H1 (cell line): ENCODE data around the gene BAIAP2. TPM values are rescaled to one million over a fixed set of nuclear protein-coding genes. Genes with fewer than 3 reads are reported as not detected.

Experiments used
- CTCF ChIA-PET: fragments of 300-600 bp; sonication (Branson Sonifier 250); formaldehyde crosslinking; loops from one replicate; lab custom pipeline; 2021; ENCODE audit not compliant: partially characterized antibody; lab: Charles Lee
- POLR2A ChIA-PET: fragments of 300-600 bp; sonication (Branson Sonifier 250); formaldehyde crosslinking; loops from one replicate; lab custom pipeline; 2021; ENCODE audit warnings: inconsistent platforms; ENCODE audit not compliant: partially characterized antibody; lab: Charles Lee
- DNase-seq, 2 experiments: peaks; one replicate each; pipeline versions ENCODE4 v3.0.0 to v3.0.0-alpha.2; 2010 to 2022; ENCODE audit warnings: low spot score in 2 of 2, low read depth in 1 of 2, mixed read lengths in 1 of 2
- FAIRE-seq: peaks from 2 replicates; lab custom pipeline; 2011; peaks lifted over from hg19 to GRCh38; lab: Jason Lieb, UNC
- H2AFZ ChIP-seq: 2 replicates; pipeline ENCODE4 v1.8.1; 2012; ENCODE audit warnings: low read length, inconsistent platforms
- H2AK5ac ChIP-seq: 2 replicates; pipeline ENCODE4 v1.6.1; 2013; ENCODE audit warnings: low read depth, low read length
- H2BK120ac ChIP-seq: replicated peaks from 2 replicates; pipeline ENCODE3; 2013; ENCODE audit warnings: low read depth, low read length, inconsistent platforms
- H2BK12ac ChIP-seq: 2 replicates; pipeline ENCODE4 v1.6.1; 2013; ENCODE audit warnings: low read depth, low read length
- H2BK15ac ChIP-seq: 2 replicates; pipeline ENCODE4 v1.6.1; 2013; ENCODE audit warnings: low read length
- H2BK20ac ChIP-seq: 2 replicates; pipeline ENCODE4 v1.6.1; 2013; ENCODE audit warnings: low read length
- H2BK5ac ChIP-seq: 2 replicates; pipeline ENCODE4 v1.6.1; 2013; ENCODE audit warnings: low read depth, low read length
- H3K14ac ChIP-seq: 2 replicates; pipeline ENCODE4 v1.6.1; 2013; ENCODE audit warnings: inconsistent platforms; ENCODE audit not compliant: insufficient read length
- H3K18ac ChIP-seq: 2 replicates; pipeline ENCODE4 v1.6.1; 2013; ENCODE audit warnings: low read length; ENCODE audit errors: extremely low read depth
- H3K23ac ChIP-seq: 2 replicates; pipeline ENCODE4 v1.6.1; 2013; ENCODE audit warnings: inconsistent platforms; ENCODE audit not compliant: insufficient read length
- H3K23me2 ChIP-seq: 2 replicates; pipeline ENCODE4 v1.6.1; 2013; ENCODE audit warnings: low read depth, low read length
- H3K27ac ChIP-seq: 2 replicates; pipeline ENCODE4 v1.6.1; 2011; ENCODE audit warnings: low read depth, low read length, inconsistent platforms
- H3K27me3 ChIP-seq, 4 experiments: replicated peaks in 1 of 4; 1 replicate in 1 of 4; 2 replicates in 3 of 4; pipeline versions ENCODE4 v1.6.1 to v1.8.1; 2011 to 2013; ENCODE audit warnings: low read length in 3 of 4, mild to moderate bottlenecking in 3 of 4, inconsistent platforms in 2 of 4, mixed read lengths in 2 of 4, moderate library complexity in 1 of 4; ENCODE audit not compliant: control insufficient read depth in 3 of 4, insufficient read depth in 3 of 4; ENCODE audit errors: extremely low read depth in 1 of 4
- H3K36me3 ChIP-seq, 4 experiments: 2 replicates each; pipeline versions ENCODE4 v1.6.1 to v1.8.1; 2011 to 2013; ENCODE audit warnings: mild to moderate bottlenecking in 4 of 4, low read length in 3 of 4, moderate library complexity in 2 of 4, control low read depth in 1 of 4, inconsistent platforms in 1 of 4; ENCODE audit not compliant: insufficient read depth in 4 of 4, control insufficient read depth in 2 of 4
- H3K4ac ChIP-seq: replicated peaks from 2 replicates; pipeline ENCODE3; 2013; ENCODE audit warnings: low read length, low read depth, mixed read lengths, inconsistent platforms; ENCODE audit not compliant: insufficient read length
- H3K4me1 ChIP-seq, 4 experiments: replicated peaks in 1 of 4; 1 replicate in 1 of 4; 2 replicates in 3 of 4; pipeline versions ENCODE4 v1.6.1 to v1.8.1; 2011 to 2013; ENCODE audit warnings: low read length in 3 of 4, inconsistent platforms in 2 of 4, mixed read lengths in 1 of 4; ENCODE audit not compliant: insufficient read depth in 4 of 4, control insufficient read depth in 3 of 4
- H3K4me2 ChIP-seq, 2 experiments: 2 replicates each; pipeline versions ENCODE4 v1.6.1 to v1.8.1; 2011 to 2013; ENCODE audit warnings: low read depth in 2 of 2, low read length in 2 of 2, control low read depth in 1 of 2, inconsistent platforms in 1 of 2, mild to moderate bottlenecking in 1 of 2; ENCODE audit not compliant: insufficient read depth in 1 of 2
- H3K4me3 ChIP-seq, 4 experiments: fragments of 200-600, 300-600 bp in 1 of 4; sonication (generic), shearing (Covaris generic), sonication (Bioruptor Twin) in 1 of 4; 2 replicates each; pipeline versions ENCODE4 v1.5.1 to v1.8.1; 2011 to 2016; ENCODE audit warnings: low read length in 4 of 4, low read depth in 3 of 4, control low read depth in 2 of 4, inconsistent platforms in 2 of 4, mild to moderate bottlenecking in 2 of 4, mixed read lengths in 1 of 4, moderate library complexity in 1 of 4; ENCODE audit not compliant: insufficient read depth in 2 of 4; ENCODE audit errors: extremely low read depth in 1 of 4
- H3K56ac ChIP-seq: replicated peaks from 2 replicates; pipeline ENCODE3; 2013; ENCODE audit warnings: low read depth, mild to moderate bottlenecking, mixed read lengths, low read length, inconsistent platforms; ENCODE audit not compliant: insufficient read length
- H3K79me1 ChIP-seq: 2 replicates; pipeline ENCODE4 v1.6.1; 2013; ENCODE audit warnings: low read depth, low read length, control low read depth
- H3K79me2 ChIP-seq, 2 experiments: 2 replicates each; pipeline versions ENCODE4 v1.6.1 to v1.8.1; 2012 to 2013; ENCODE audit warnings: low read length in 2 of 2, mild to moderate bottlenecking in 2 of 2, inconsistent platforms in 1 of 2; ENCODE audit not compliant: insufficient read depth in 2 of 2, control insufficient read depth in 1 of 2
- H3K9ac ChIP-seq, 4 experiments: replicated peaks in 1 of 4; 1 replicate in 1 of 4; 2 replicates in 3 of 4; pipeline versions ENCODE4 v1.6.1 to v1.8.1; 2011 to 2013; ENCODE audit warnings: low read depth in 3 of 4, low read length in 3 of 4, control low read depth in 2 of 4, mild to moderate bottlenecking in 2 of 4, moderate library complexity in 2 of 4, inconsistent platforms in 1 of 4; ENCODE audit errors: extremely low read depth in 1 of 4
- H3K9me3 ChIP-seq, 2 experiments: 2 replicates each; pipeline versions ENCODE4 v1.6.1 to v1.8.1; 2012 to 2013; ENCODE audit warnings: mild to moderate bottlenecking in 2 of 2, moderate library complexity in 2 of 2, control low read depth in 1 of 2, inconsistent platforms in 1 of 2, low read depth in 1 of 2, low read length in 1 of 2, mixed read lengths in 1 of 2; ENCODE audit not compliant: insufficient read depth in 2 of 2
- H4K20me1 ChIP-seq, 2 experiments: replicated peaks in 1 of 2; 2 replicates each; pipeline versions ENCODE3 to v1.8.1; 2011 to 2013; ENCODE audit warnings: inconsistent platforms in 2 of 2, low read length in 2 of 2, mild to moderate bottlenecking in 1 of 2; ENCODE audit not compliant: insufficient read depth in 2 of 2, control insufficient read depth in 1 of 2
- H4K5ac ChIP-seq: 2 replicates; pipeline ENCODE4 v1.6.1; 2013; ENCODE audit warnings: low read length, low read depth, mixed read lengths, inconsistent platforms; ENCODE audit not compliant: insufficient read length
- H4K8ac ChIP-seq: 2 replicates; pipeline ENCODE4 v1.8.0; 2013; ENCODE audit warnings: mild to moderate bottlenecking, moderate library complexity, low read length, inconsistent platforms; ENCODE audit not compliant: insufficient read depth; ENCODE audit errors: extremely low read depth
- H4K91ac ChIP-seq: replicated peaks from 2 replicates; pipeline ENCODE3; 2013; ENCODE audit warnings: low read length, mixed read lengths, inconsistent platforms; ENCODE audit not compliant: insufficient read length
- BACH1 ChIP-seq: IDR thresholded peaks from 2 replicates; pipeline ENCODE4 v1.6.1; 2012; ENCODE audit warnings: low read length, improper control_type of control experiment
- CBX5 ChIP-seq: fragments of 300-800, 300-1000 bp; sonication (generic); IDR thresholded peaks from 2 replicates; pipeline ENCODE4 v1.7.1; 2016; ENCODE audit warnings: antibody characterized with exemption, low read length, low read depth
- CBX8 ChIP-seq: fragments of 300-800, 300-1000 bp; sonication (generic); IDR thresholded peaks from 2 replicates; pipeline ENCODE4 v1.7.1; 2016; ENCODE audit warnings: low read depth, low read length, borderline replicate concordance
- CHD1 ChIP-seq: IDR thresholded peaks from 2 replicates; pipeline ENCODE4 v1.6.1; 2012; ENCODE audit warnings: low read depth, low read length, improper control_type of control experiment
- HDAC2 ChIP-seq, 2 experiments: fragments of 300-600 bp in 1 of 2; sonication (generic) in 1 of 2; IDR thresholded peaks; 2 replicates each; pipeline ENCODE4 v1.6.1; 2011 to 2012; ENCODE audit warnings: low read depth in 2 of 2, low read length in 2 of 2, mild to moderate bottlenecking in 2 of 2, moderate library complexity in 2 of 2, borderline replicate concordance in 1 of 2, inconsistent platforms in 1 of 2
- POLR2AphosphoS5 ChIP-seq: IDR thresholded peaks from 2 replicates; pipeline ENCODE4 v1.6.1; 2011; ENCODE audit warnings: low read depth, low read length
- RNF2 ChIP-seq: fragments of 200-900, 300-1000 bp; sonication (generic); IDR thresholded peaks from 2 replicates; pipeline ENCODE4 v1.7.1; 2016; ENCODE audit warnings: borderline replicate concordance, low read depth, mild to moderate bottlenecking, antibody characterized with exemption, low read length; ENCODE audit not compliant: poor library complexity, severe bottlenecking; ENCODE audit errors: missing control alignments
- SIN3A ChIP-seq, 2 experiments: IDR thresholded peaks in 1 of 2; conservative IDR thresholded peaks in 1 of 2; 2 replicates each; pipeline ENCODE4 v1.6.1; 2011 to 2012; ENCODE audit warnings: low read length in 2 of 2, improper control_type of control experiment in 1 of 2, low read depth in 1 of 2, mild to moderate bottlenecking in 1 of 2
- SP4 ChIP-seq: IDR thresholded peaks from 2 replicates; pipeline ENCODE4 v1.6.1; 2012; ENCODE audit warnings: low read length, inconsistent platforms
- TBP ChIP-seq: IDR thresholded peaks from 2 replicates; pipeline ENCODE4 v1.6.1; 2011; ENCODE audit warnings: low read depth, low read length, improper control_type of control experiment
- TCF12 ChIP-seq: IDR thresholded peaks from 2 replicates; pipeline ENCODE4 v1.6.1; 2011; ENCODE audit warnings: low read depth, mild to moderate bottlenecking, low read length
- WGBS, 2 experiments: shearing (Covaris generic) in 1 of 2; methylation state at CpG; one replicate each; pipeline versions ENCODE4 v1.1.6 to v1.1.7; 2013 to 2015; ENCODE audit warnings: low lambda C conversion rate in 2 of 2, mixed read lengths in 2 of 2, inconsistent platforms in 1 of 2, low coverage in 1 of 2, missing lambda C conversion rate in 1 of 2; ENCODE audit not compliant: insufficient replicate concordance in 2 of 2, insufficient coverage in 1 of 2, insufficient read length in 1 of 2; ENCODE audit errors: extremely low coverage in 1 of 2, missing lambda C conversion rate in 1 of 2; 5-methylcytosine and 5-hydroxymethylcytosine counted together
- polyA plus RNA-seq, 7 experiments: library from polyadenylated mRNA; depleted of rRNA in 3 of 7; stranded (reverse) in 5 of 7; unstranded in 2 of 7; fragments of >200 nt in 5 of 7; fragments of 200-250 nt in 2 of 7; gene quantifications; 1 replicate in 5 of 7; 2 replicates in 1 of 7; 4 replicates in 1 of 7; pipeline versions ENCODE4 v1.2.1 to v1.2.3, GENCODE V29; 2011 to 2013; ENCODE audit warnings: missing spikeins in 2 of 7, mixed read lengths in 2 of 7
- total RNA-seq: library from RNA; stranded (reverse); fragmentation: NEBNext Ultra II Directional; extraction: Animal tissue kit (Norgen Biotek cat#: 25700); gene quantifications from 2 replicates; pipeline ENCODE4 v1.2.1, GENCODE V29; 2021
- TF ChIP-seq, protein P1 (sequence below): IDR thresholded peaks from 2 replicates; pipeline ENCODE4 v1.6.1; 2012; ENCODE audit warnings: inconsistent platforms

The BAIAP2 gene
- total and polyA plus RNA-seq, 2 of the 8 experiments (the other 6 are each of a cell fraction or from before 2014, with no cell fraction given): 10.0 to 22.8 TPM

DNA sequence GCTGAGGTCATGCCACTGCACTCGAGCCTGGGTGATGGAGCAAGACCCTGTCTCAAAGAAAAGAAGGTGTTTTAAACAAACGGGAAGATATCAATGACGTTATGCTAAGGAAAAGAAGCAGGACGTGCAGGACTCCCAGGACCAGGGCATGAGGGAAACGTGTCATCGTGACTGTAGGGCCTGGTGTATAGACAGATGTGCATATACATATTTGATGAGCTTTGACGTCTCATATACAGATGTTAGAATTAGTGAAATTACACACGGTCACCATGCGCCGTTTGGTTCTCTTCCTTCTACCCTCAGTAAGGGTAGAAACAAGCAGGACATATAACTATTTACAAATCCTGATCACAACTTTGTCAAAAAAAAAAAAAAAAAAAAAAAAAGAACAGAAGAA, 112.8 kb downstream of the BAIAP2 start:
- H3K79me1 ChIP-seq: no peaks in the 10 kb centered on the region
- H2BK12ac ChIP-seq: no peak overlapping the region
- FAIRE-seq: no peak
- no peaks in the 10 kb centered on the region for H4K20me1 ChIP-seq
- H3K4me2 ChIP-seq: no peak overlapping the region
- no peak overlapping the region for H3K9ac ChIP-seq
- H2BK15ac ChIP-seq: no peak overlapping the region
- no peaks in the 10 kb centered on the region for H3K36me3 ChIP-seq
- H2AK5ac ChIP-seq: no peak overlapping the region
- no peak overlapping the region for H3K23ac ChIP-seq
- CTCF ChIA-PET: interaction anchor here (0.7 to 1.4 kb wide), 3 partner anchors 31 to 105 kb away, joined by 3 read pairs; no protein-coding TSS in a partner anchor
- H3K4me3 ChIP-seq: no peak overlapping the region
- no peak for DNase-seq
- H2BK20ac ChIP-seq: no peak overlapping the region
- no peaks in the 10 kb centered on the region for H3K79me2 ChIP-seq
- POLR2A ChIA-PET: interaction anchor here (1.3 kb wide), 1 partner anchor 7 kb away, joined by 3 read pairs; no protein-coding TSS in a partner anchor
- peaks cover 0 to 2% (median 0%) of the 10 kb centered on the region in 4 experiments; a peak in 4 of 7 replicates for H3K4me1 ChIP-seq
- no peak overlapping the region for H4K5ac ChIP-seq
- H3K14ac ChIP-seq: no peak overlapping the region
- no peak overlapping the region for H3K4ac ChIP-seq
- no peaks in the 10 kb centered on the region for H3K23me2 ChIP-seq
- H3K56ac ChIP-seq: no peak overlapping the region
- no peaks in the 10 kb centered on the region for H3K9me3 ChIP-seq
- no peak overlapping the region for H2BK120ac ChIP-seq
- no peak overlapping the region for H2BK5ac ChIP-seq
- H3K18ac ChIP-seq: no peak overlapping the region
- no peak overlapping the region for H3K27ac ChIP-seq
- no peaks in the 10 kb centered on the region for H3K27me3 ChIP-seq
- WGBS, 2 experiments: 87% methylated on average over 10 of the region's 10 CpGs; no CpG with 5 or more reads in 1 of the 2 experiments
- no peak overlapping the region for H4K8ac ChIP-seq
- H4K91ac ChIP-seq: no peak overlapping the region
- H2AFZ ChIP-seq: no peak overlapping the region
- TF ChIP-seq CHD1 (no peak), CBX5 (no peak), SIN3A (conservative IDR thresholded peaks at IDR 0.05 in 1 of 2, IDR thresholded peaks at IDR 0.05 in 1 of 2; ENCODE audit: low read depth in 1 of 2, low read length in 2 of 2) (no peak), RNF2 (no peak), CBX8 (no peak), POLR2AphosphoS5 (no peak), SP4 (no peak), TCF12 (no peak), TBP (no peak), BACH1 (no peak), HDAC2 (IDR thresholded peaks at IDR 0.05; ENCODE audit: borderline replicate concordance in 1 of 2, low read depth in 2 of 2, low read length in 2 of 2) (no peak)
- TF ChIP-seq, protein P1, sequence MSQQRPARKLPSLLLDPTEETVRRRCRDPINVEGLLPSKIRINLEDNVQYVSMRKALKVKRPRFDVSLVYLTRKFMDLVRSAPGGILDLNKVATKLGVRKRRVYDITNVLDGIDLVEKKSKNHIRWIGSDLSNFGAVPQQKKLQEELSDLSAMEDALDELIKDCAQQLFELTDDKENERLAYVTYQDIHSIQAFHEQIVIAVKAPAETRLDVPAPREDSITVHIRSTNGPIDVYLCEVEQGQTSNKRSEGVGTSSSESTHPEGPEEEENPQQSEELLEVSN: no peak
